Stimulated activated CD4-positive, alpha-beta T cell treated with anti-CD3 and anti-CD28 coated beads, TNF-alpha, amount 100 ng/mL, for 48 hours (primary cell): ENCODE measurements around the gene ACHE.
A peak's percentile ranks its signal among the peaks of the same experiment; 100 is the strongest.
"Not testable (repeated sequence)": the region's sequence is repeated elsewhere in the genome, so short reads cannot be mapped to it uniquely, and the experiment has no call there.

Experiments used
- DNase-seq, 3 donors: peaks; one replicate each; pipeline ENCODE4 v3.0.0-alpha.2; 2020; ENCODE audit warnings: low read depth in 3 of 3

ACHE gene

GRCh38 chr7:100861616-100861985 lies 34.1 kb downstream of the ACHE start:
- DNase-seq: no peak

- DNase-seq: no peak
Observed at GRCh38 chr7:100860702-100861615, 34.7 kb downstream of the ACHE start.

GRCh38 chr7:100859856-100860255 lies 35.8 kb downstream of the ACHE start:
- no peak for DNase-seq

- no peak for DNase-seq
Observed at GRCh38 chr7:100856871-100857282, 38.8 kb downstream of the ACHE start.

GRCh38 chr7:100855515-100855914 lies 40.2 kb downstream of the ACHE start:
- DNase-seq: no peak

GRCh38 chr7:100854899-100855298 lies 40.8 kb downstream of the ACHE start:
- DNase-seq: not testable (repeated sequence)

GRCh38 chr7:100854146-100854895 lies 41.4 kb downstream of the ACHE start:
- DNase-seq: no peak

GRCh38 chr7:100852048-100852872 lies 43.4 kb downstream of the ACHE start, which contains the start of gene SLC12A9:
TSS of gene SLC12A9 (plus strand) at chr7:100852713. CDS start at chr7:100854198, 1,485 bp downstream.
- DNase-seq: peak; percentile 69 to 89 (median 75)

- no peak for DNase-seq
Observed at GRCh38 chr7:100847360-100847759, 48.3 kb downstream of the ACHE start.

- DNase-seq: no peak
Observed at GRCh38 chr7:100840470-100841100, 55.1 kb downstream of the ACHE start.
